GM23338 (cell line): Measurements from ENCODE around the gene MYOM3.

Experiments used
- CREB1 ChIP-seq: fragments of 250-450 bp; sonication (Bioruptor Pico); IDR thresholded peaks from 2 replicates; pipeline ENCODE4 v1.5.0; 2020; ENCODE audit warnings: low read depth, mild to moderate bottlenecking, moderate library complexity
- EZH2 ChIP-seq: fragments of 200-600 bp; sonication (generic); IDR thresholded peaks from one replicate; pipeline ENCODE4 v1.8.0; 2017; ENCODE audit warnings: antibody characterized with exemption, mild to moderate bottlenecking, low read depth; ENCODE audit not compliant: unreplicated experiment
- EZH2phosphoT487 ChIP-seq: fragments of 200-600 bp; sonication (generic); IDR thresholded peaks from one replicate; pipeline ENCODE4 v1.8.1; 2018; ENCODE audit warnings: antibody characterized with exemption; ENCODE audit not compliant: unreplicated experiment
- JUNB ChIP-seq: IDR thresholded peaks from one replicate; pipeline ENCODE4 v1.6.1; 2016; ENCODE audit warnings: antibody characterized with exemption; ENCODE audit not compliant: unreplicated experiment
- POLR2AphosphoS5 ChIP-seq: IDR thresholded peaks from 2 replicates; pipeline ENCODE4 v1.6.1; 2016; ENCODE audit warnings: antibody characterized with exemption, low read depth
- TF ChIP-seq, protein P1 (sequence below), 2 experiments: fragments of 200-600 bp in 1 of 2; sonication (generic) in 1 of 2; conservative IDR thresholded peaks; 2 replicates each; pipeline versions ENCODE4 v1.5.1 to v1.6.1; 2016 to 2017; ENCODE audit warnings: antibody characterized with exemption in 2 of 2, low read depth in 2 of 2, mild to moderate bottlenecking in 2 of 2, moderate library complexity in 1 of 2

DNA sequence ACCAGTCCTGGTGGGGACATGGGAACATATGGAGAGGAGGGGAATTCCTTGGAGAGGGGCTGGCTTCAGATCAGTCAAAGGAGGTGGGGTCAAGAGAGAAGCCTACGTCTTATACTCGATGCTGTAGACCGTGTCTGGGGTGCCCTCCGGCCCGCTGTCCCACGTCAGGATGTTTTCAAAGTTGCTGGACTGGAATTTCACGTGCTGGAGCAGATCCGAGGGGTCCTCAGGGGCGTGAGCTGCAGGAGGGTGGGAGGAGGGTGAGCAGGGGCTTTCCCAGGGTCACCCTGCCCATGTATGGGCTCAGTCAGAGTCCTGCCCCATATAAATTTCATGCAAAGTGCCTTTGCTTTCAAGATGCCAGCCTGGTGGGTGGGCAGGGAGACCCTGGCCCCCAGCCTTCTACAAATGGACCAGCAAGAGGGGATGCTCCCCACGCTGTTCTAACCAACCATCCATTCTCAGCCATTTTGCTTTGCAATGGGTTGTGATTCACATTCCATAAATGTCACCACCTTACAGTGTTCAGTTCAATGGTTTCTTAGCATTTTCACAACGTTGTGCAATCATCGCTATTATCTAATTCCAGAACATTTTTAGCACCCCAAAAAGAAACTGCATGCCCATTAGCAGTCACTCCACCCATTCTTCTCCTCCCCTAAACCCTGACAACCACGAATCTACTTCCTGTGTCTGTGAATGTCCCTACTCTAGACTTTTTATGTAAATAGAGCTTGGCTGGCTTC is 26.7 kb upstream of the MYOM3 start:
- TF ChIP-seq, protein P1, sequence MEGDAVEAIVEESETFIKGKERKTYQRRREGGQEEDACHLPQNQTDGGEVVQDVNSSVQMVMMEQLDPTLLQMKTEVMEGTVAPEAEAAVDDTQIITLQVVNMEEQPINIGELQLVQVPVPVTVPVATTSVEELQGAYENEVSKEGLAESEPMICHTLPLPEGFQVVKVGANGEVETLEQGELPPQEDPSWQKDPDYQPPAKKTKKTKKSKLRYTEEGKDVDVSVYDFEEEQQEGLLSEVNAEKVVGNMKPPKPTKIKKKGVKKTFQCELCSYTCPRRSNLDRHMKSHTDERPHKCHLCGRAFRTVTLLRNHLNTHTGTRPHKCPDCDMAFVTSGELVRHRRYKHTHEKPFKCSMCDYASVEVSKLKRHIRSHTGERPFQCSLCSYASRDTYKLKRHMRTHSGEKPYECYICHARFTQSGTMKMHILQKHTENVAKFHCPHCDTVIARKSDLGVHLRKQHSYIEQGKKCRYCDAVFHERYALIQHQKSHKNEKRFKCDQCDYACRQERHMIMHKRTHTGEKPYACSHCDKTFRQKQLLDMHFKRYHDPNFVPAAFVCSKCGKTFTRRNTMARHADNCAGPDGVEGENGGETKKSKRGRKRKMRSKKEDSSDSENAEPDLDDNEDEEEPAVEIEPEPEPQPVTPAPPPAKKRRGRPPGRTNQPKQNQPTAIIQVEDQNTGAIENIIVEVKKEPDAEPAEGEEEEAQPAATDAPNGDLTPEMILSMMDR (conservative IDR thresholded peaks at IDR 0.05; ENCODE audit: low read depth in 2 of 2) = no peak
- TF ChIP-seq POLR2AphosphoS5 = no peak
- TF ChIP-seq CREB1 (CRISPR knock-in tag) = no peak
- TF ChIP-seq EZH2 = no peak
- TF ChIP-seq EZH2phosphoT487 = no peak
- no peak for TF ChIP-seq JUNB
